Left ventricle myocardium inferior (tissue), 1 donor: Measurements from ENCODE around the gene TANK. TPM values are rescaled to one million over a fixed set of nuclear protein-coding genes. Genes with fewer than 3 reads are reported as not detected.

Experiments
- DNase-seq: peaks from one replicate; pipeline ENCODE4 v3.0.0-alpha.2; 2020
- H3K27ac ChIP-seq: fragments of 200-600 bp; replicated peaks from 2 replicates; pipeline ENCODE4 v1.8.0; 2021
- H3K27me3 ChIP-seq: fragments of 200-600 bp; 2 replicates; pipeline ENCODE4 v1.8.0; 2021; ENCODE audit warnings: low read depth
- H3K36me3 ChIP-seq: fragments of 200-600 bp; 2 replicates; pipeline ENCODE4 v1.8.0; 2021
- H3K4me1 ChIP-seq: fragments of 200-600 bp; 2 replicates; pipeline ENCODE4 v1.8.0; 2021
- H3K4me3 ChIP-seq: fragments of 200-600 bp; 2 replicates; pipeline ENCODE4 v1.8.0; 2021; ENCODE audit warnings: mild to moderate bottlenecking, moderate library complexity
- H3K9me3 ChIP-seq: fragments of 200-600 bp; replicated peaks from 2 replicates; pipeline ENCODE4 v1.8.0; 2021
- CTCF ChIP-seq: fragments of 200-600 bp; IDR thresholded peaks from 2 replicates; pipeline ENCODE4 v1.8.0; 2021; ENCODE audit warnings: antibody characterized with exemption, mild to moderate bottlenecking, borderline replicate concordance
- intact Hi-C: fragments of 100-400 bp; cut with micrococcal nuclease; formaldehyde crosslinking; loops from one replicate; pipeline ENCODE4 v1.11.0; 2022
- total RNA-seq: library from RNA; stranded (reverse); fragmentation: NEBNext Ultra II Directional; extraction: Animal tissue kit (Norgen Biotek cat#: 25700); gene quantifications from one replicate; pipeline ENCODE4 v1.2.1, GENCODE V29; 2021
- donor health status: DM: no; HTN: yes; CAD: no; lungs with severe emphysema.

TANK gene
- total RNA-seq, 1 donor from 2014 or later, result 27.8 TPM

- H3K4me1 ChIP-seq, result no peaks in the 10 kb centered on the region
These were observed 7.9 kb upstream of the TANK start for GRCh38 chr2:161152302-161152701.

GRCh38 chr2:161158882-161159281 is 1.3 kb upstream of the TANK start:
- Histone ChIP-seq H3K27me3 (no peaks in the 10 kb centered on the region), H3K4me1 (peaks cover 43% of the 10 kb centered on the region), H3K4me3 (no peak overlapping the region), H3K27ac (no peak overlapping the region), H3K36me3 (peaks cover 11% of the 10 kb centered on the region), H3K9me3 (no peaks in the 10 kb centered on the region)
- no peak for DNase-seq
- TF ChIP-seq CTCF, result no peak
- intact Hi-C loops, result no loop called here

More at GRCh38 chr2:161152302-161152701, 7.9 kb upstream of the TANK start:
- no peak for TF ChIP-seq CTCF
- Histone ChIP-seq H3K36me3 (no peaks in the 10 kb centered on the region), H3K27me3 (no peaks in the 10 kb centered on the region), H3K9me3 (peaks cover 48% of the 10 kb centered on the region), H3K4me3 (no peak overlapping the region), H3K27ac (no peak overlapping the region)
- intact Hi-C loops, result no loop called here
- DNase-seq, result no peak

GRCh38 chr2:161159456-161160225 is 587 bp upstream of the TANK start:
- intact Hi-C loops, result no loop called here
- peak overlapping the region; percentile 95 for H3K27ac ChIP-seq
- no peaks in the 10 kb centered on the region for H3K27me3 ChIP-seq
- H3K9me3 ChIP-seq, result no peaks in the 10 kb centered on the region
- peaks cover 49% of the 10 kb centered on the region for H3K4me1 ChIP-seq
- H3K36me3 ChIP-seq, result peaks cover 12% of the 10 kb centered on the region
- DNase-seq, result no peak
- peak overlapping the region; percentile 92 for H3K4me3 ChIP-seq
- no peak for TF ChIP-seq CTCF

GRCh38 chr2:161161074-161161706 is 962 bp downstream of the TANK start:
- Histone ChIP-seq H3K4me3 (peak overlapping the region; percentile 92), H3K27ac (peak overlapping the region; percentile 95), H3K9me3 (no peaks in the 10 kb centered on the region), H3K36me3 (peaks cover 12% of the 10 kb centered on the region), H3K27me3 (no peaks in the 10 kb centered on the region), H3K4me1 (peaks cover 63% of the 10 kb centered on the region)
- no peak for TF ChIP-seq CTCF
- DNase-seq, result no peak
- intact Hi-C loops, result no loop called here

GRCh38 chr2:161163440-161163839 is 3.2 kb downstream of the TANK start:
- intact Hi-C loops, result no loop called here
- Histone ChIP-seq H3K27ac (no peak overlapping the region), H3K27me3 (no peaks in the 10 kb centered on the region), H3K9me3 (no peaks in the 10 kb centered on the region), H3K36me3 (peaks cover 21% of the 10 kb centered on the region), H3K4me3 (no peak overlapping the region), H3K4me1 (peaks cover 68% of the 10 kb centered on the region)
- TF ChIP-seq CTCF, result no peak
- no peak for DNase-seq
